Thyroid gland (tissue), 4 donors: ENCODE data around the gene MYT1. TPM values are rescaled to one million over a fixed set of nuclear protein-coding genes. Genes with fewer than 3 reads are reported as not detected.

ENCODE experiments used
- DNase-seq, 2 donors: peaks; one replicate each; pipeline ENCODE4 v3.0.0-alpha.2; 2019
- H3K27ac ChIP-seq, 3 donors: fragments of 200-600 bp; sonication (generic); 1 replicate in 2 of 3; 2 replicates in 1 of 3; pipeline ENCODE4 v1.5.1; 2016 to 2019; ENCODE audit warnings: mild to moderate bottlenecking in 1 of 3, moderate library complexity in 1 of 3
- H3K27me3 ChIP-seq: fragments of 200-600 bp; sonication (generic); one replicate; pipeline ENCODE4 v1.5.1; 2019
- H3K36me3 ChIP-seq, 2 donors: fragments of 200-600 bp; sonication (generic); one replicate each; pipeline ENCODE4 v1.5.1; 2016 to 2019
- H3K4me1 ChIP-seq, 2 donors: fragments of 200-600 bp; sonication (generic); one replicate each; pipeline ENCODE4 v1.5.1; 2017 to 2019
- H3K4me3 ChIP-seq, 3 donors: fragments of 200-600 bp; sonication (generic); replicated peaks in 1 of 3; 1 replicate in 2 of 3; 2 replicates in 1 of 3; pipeline ENCODE4 v1.5.1; 2016; ENCODE audit warnings: mild to moderate bottlenecking in 1 of 3
- H3K9me3 ChIP-seq: fragments of 200-600 bp; sonication (generic); one replicate; pipeline ENCODE4 v1.5.1; 2017
- POLR2A ChIP-seq, 2 donors: fragments of 450-650 bp; IDR thresholded peaks; one replicate each; pipeline ENCODE4 v1.6.1; 2017; ENCODE audit warnings: antibody characterized with exemption in 2 of 2, mild to moderate bottlenecking in 2 of 2, moderate library complexity in 1 of 2
- WGBS, 2 donors: methylation state at CpG; one replicate each; pipeline ENCODE4 v1.1.5; 2017; 5-methylcytosine and 5-hydroxymethylcytosine counted together
- intact Hi-C: fragments of 100-400 bp; cut with DNase I; formaldehyde crosslinking; loops from one replicate; pipeline ENCODE4 v1.15.1; 2023
- total RNA-seq, 4 donors: library from RNA; depleted of rRNA; stranded (reverse); fragments of >200 nt; gene quantifications; one replicate each; pipeline ENCODE4 v1.2.3, GENCODE V29; 2016
- TF ChIP-seq, protein P1 (sequence below), 6 experiments: fragments of 200-600 bp in 3 of 6; fragments of 450-650 bp in 3 of 6; sonication (generic) in 3 of 6; IDR thresholded peaks; one replicate each; pipeline ENCODE4 v1.5.1; 2016 to 2019; ENCODE audit warnings: antibody characterized with exemption in 6 of 6, mild to moderate bottlenecking in 2 of 6, inconsistent platforms in 1 of 6, moderate library complexity in 1 of 6

MYT1 gene
- total RNA-seq, 4 donors from 2014 or later, result 0.42 to 1.8 (median 1.1) TPM

DNA sequence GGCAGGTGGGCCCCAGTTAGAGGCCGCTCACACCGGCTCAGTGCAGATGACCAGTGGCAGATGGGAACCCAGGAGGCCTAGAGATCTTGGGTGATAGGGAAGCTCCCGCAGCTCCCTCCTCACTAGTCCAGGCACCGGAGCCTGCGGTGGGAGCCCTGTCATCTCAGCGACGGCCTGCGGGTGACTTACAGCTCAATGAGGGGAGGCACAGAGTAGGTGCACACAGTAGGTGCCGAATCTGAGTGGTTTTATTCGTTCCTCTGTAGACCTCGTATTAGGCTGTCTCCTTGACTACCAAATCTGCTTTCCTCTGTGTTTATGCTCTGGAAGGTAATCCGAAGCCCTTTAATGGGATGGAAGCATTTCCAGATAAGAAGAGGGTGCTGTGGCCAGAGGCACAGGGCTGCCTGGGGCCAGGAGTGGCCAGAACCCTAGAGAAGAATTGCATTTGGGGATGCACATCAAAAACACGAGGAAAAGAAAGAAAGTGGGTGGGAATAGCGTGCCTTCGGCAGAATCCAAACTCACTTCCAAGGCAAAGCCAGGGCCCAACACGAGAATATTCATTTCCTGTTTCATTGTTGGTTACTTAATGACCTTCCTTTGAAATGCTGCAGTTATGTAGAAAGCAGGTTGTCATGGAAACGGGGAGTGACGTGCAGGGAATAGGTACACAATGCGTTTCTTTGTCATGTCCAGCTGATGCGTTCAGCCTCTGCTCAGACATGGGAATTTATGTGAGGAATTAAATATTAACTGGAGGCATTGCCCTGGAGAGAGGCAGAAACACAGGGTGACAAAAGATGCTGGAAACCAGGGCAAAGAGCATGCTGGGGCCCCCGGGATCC, 24.7 kb downstream of the MYT1 start:
- Histone ChIP-seq H3K9me3 (no peaks in the 10 kb centered on the region), H3K27me3 (no peaks in the 10 kb centered on the region), H3K36me3 (no peaks in the 10 kb centered on the region), H3K4me3 (no peak overlapping the region), H3K4me1 (no peaks in the 10 kb centered on the region), H3K27ac (no peak overlapping the region)
- DNase-seq, result no peak
- WGBS, 2 donors, result 57 to 60% methylated on average over 21 of the region's 21 CpGs
- intact Hi-C loops, result no loop called here
- no peak for TF ChIP-seq POLR2A (IDR thresholded peaks at IDR 0.05)
- TF ChIP-seq, protein P1, sequence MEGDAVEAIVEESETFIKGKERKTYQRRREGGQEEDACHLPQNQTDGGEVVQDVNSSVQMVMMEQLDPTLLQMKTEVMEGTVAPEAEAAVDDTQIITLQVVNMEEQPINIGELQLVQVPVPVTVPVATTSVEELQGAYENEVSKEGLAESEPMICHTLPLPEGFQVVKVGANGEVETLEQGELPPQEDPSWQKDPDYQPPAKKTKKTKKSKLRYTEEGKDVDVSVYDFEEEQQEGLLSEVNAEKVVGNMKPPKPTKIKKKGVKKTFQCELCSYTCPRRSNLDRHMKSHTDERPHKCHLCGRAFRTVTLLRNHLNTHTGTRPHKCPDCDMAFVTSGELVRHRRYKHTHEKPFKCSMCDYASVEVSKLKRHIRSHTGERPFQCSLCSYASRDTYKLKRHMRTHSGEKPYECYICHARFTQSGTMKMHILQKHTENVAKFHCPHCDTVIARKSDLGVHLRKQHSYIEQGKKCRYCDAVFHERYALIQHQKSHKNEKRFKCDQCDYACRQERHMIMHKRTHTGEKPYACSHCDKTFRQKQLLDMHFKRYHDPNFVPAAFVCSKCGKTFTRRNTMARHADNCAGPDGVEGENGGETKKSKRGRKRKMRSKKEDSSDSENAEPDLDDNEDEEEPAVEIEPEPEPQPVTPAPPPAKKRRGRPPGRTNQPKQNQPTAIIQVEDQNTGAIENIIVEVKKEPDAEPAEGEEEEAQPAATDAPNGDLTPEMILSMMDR (IDR thresholded peaks at IDR 0.05), result no peak

- Histone ChIP-seq H3K4me3 (no peak overlapping the region), H3K4me1 (no peaks in the 10 kb centered on the region), H3K36me3 (no peaks in the 10 kb centered on the region), H3K27me3 (no peaks in the 10 kb centered on the region), H3K9me3 (no peaks in the 10 kb centered on the region), H3K27ac (no peak overlapping the region)
- no peak for DNase-seq
- no peak for TF ChIP-seq POLR2A (IDR thresholded peaks at IDR 0.05)
- TF ChIP-seq, protein P1 (IDR thresholded peaks at IDR 0.05), result no peak
- 45 to 53% methylated on average over 5 of the region's 5 CpGs for WGBS, 2 donors
- intact Hi-C loops, result no loop called here
These were observed 25.3 kb downstream of the MYT1 start for GRCh38 chr20:64189530-64189966.

- no peak for DNase-seq
- Histone ChIP-seq H3K27me3 (no peaks in the 10 kb centered on the region), H3K36me3 (no peaks in the 10 kb centered on the region), H3K9me3 (no peaks in the 10 kb centered on the region), H3K27ac (no peak overlapping the region), H3K4me3 (no peak overlapping the region), H3K4me1 (no peaks in the 10 kb centered on the region)
- intact Hi-C loops, result no loop called here
- TF ChIP-seq POLR2A (IDR thresholded peaks at IDR 0.05), result no peak
- TF ChIP-seq, protein P1 (IDR thresholded peaks at IDR 0.05), result no peak
- WGBS, 2 donors, result 71 to 85% methylated on average over 7 to 8 of the region's 8 CpGs
These were observed 25.7 kb downstream of the MYT1 start for GRCh38 chr20:64189986-64190385.

DNA sequence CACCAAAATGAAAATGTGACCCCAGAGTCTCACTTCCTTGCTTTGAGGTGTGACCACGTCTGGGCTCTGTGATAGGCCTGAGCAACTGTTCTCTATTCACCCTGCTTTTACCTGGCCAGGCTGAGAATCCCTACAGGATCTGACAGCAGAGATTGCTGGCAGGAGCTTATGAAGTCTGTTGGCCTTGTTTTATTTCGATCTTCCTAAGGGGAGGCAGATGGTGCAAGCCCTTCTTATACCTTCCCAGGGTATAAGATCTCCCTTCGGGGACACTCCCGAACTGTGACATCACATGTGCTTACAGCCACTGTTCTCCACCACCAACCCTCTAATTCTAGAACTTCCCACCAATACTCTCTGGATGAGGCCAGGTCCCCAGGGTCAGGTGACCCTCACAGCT, 26.8 kb downstream of the MYT1 start:
- no peaks in the 10 kb centered on the region for H3K27me3 ChIP-seq
- intact Hi-C loops, result no loop called here
- 85 to 91% methylated on average over 4 of the region's 4 CpGs for WGBS, 2 donors
- H3K4me1 ChIP-seq, result no peaks in the 10 kb centered on the region
- H3K4me3 ChIP-seq, result no peak overlapping the region
- H3K36me3 ChIP-seq, result no peaks in the 10 kb centered on the region
- H3K9me3 ChIP-seq, result no peaks in the 10 kb centered on the region
- TF ChIP-seq, protein P1 (IDR thresholded peaks at IDR 0.05), result no peak
- no peak for TF ChIP-seq POLR2A (IDR thresholded peaks at IDR 0.05)
- no peak for DNase-seq
- no peak overlapping the region for H3K27ac ChIP-seq

DNA sequence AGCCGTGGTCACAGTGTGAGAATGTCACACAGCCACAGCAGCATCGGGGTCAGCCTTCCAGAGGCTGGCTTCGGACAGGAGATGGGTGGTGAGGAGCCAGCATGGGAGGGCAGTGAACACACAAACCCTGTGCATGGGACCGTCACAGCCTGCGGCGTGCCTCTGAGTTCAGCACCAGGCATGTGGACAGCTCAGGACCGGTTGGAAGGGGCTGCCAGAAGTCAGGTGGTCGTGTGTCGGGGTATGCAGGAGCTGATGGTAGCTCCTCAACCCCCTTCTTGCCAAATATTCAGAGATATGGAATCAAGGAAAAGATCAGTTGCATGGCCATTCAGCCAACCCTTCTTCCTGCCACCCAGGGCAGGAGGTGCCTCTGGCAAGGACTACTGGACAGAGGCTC, 28.2 kb downstream of the MYT1 start:
- H3K27ac ChIP-seq, result no peak overlapping the region
- H3K4me3 ChIP-seq, result no peak overlapping the region
- H3K4me1 ChIP-seq, result no peaks in the 10 kb centered on the region
- H3K36me3 ChIP-seq, result no peaks in the 10 kb centered on the region
- no peak for DNase-seq
- WGBS, 2 donors, result 24 to 30% methylated on average over 7 to 9 of the region's 9 CpGs
- no peaks in the 10 kb centered on the region for H3K9me3 ChIP-seq
- TF ChIP-seq, protein P1 (IDR thresholded peaks at IDR 0.05), result no peak
- no peak for TF ChIP-seq POLR2A (IDR thresholded peaks at IDR 0.05)
- no peaks in the 10 kb centered on the region for H3K27me3 ChIP-seq
- intact Hi-C loops, result no loop called here
